Neural progenitor cell (in vitro differentiated cells): ENCODE data around the gene SNX21.

ENCODE experiments used
- CTCF ChIP-seq: fragments of 200-600 bp; sonication (generic); IDR thresholded peaks from 2 replicates; pipeline ENCODE4 v1.5.1; 2017; ENCODE audit warnings: antibody characterized with exemption, mild to moderate bottlenecking
- EZH2 ChIP-seq: fragments of 200-600 bp; sonication (generic); IDR thresholded peaks from 2 replicates; pipeline ENCODE4 v1.6.1; 2017; ENCODE audit warnings: antibody characterized with exemption, mild to moderate bottlenecking, moderate library complexity
- EZH2phosphoT487 ChIP-seq: fragments of 200-600 bp; sonication (generic); IDR thresholded peaks from 2 replicates; pipeline ENCODE4 v1.6.1; 2017; ENCODE audit warnings: antibody characterized with exemption

DNA sequence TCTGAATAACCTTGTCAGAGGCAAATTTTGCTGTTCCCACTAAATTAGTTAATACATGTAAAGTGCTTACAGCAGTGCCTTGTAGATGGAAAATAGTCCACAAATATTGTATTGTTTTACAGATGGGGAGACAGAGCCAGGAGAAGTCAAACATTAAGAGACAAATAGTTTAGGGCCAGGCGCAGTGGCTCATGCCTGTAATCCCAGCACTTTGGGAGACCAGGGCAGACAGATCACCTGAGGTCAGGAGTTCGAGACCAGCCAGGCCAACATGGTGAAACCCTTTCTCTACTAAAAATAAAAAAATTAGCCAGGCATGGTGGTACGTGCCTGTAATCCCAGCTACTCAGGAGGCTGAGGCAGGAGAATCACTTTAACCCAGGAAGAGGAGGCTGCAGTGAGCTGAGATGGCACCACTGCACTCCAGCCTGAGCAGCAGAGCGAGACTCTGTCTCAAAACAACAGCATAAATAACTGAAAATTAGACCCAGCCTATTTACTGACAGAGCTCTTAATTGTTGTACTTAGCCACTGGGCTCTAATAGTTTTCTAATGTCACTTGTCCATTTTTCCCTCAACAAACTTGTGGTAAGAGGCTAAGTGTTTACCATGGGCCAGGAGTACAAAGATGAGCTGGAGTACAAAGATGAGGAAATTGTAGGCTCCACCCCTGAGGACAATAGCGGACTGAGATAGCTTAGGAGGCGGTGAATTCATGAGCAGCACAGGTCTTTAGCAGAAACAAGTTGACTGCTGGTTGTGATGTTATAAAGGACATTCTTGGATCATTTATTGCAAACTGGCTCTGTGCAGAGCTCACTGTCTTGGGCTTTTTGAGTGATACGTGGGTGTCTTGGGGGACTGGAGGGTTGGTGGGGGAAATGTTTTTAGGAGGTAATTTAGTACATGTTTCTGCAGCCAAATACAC is 30.2 kb downstream of the SNX21 start:
- TF ChIP-seq CTCF = no peak
- TF ChIP-seq EZH2phosphoT487 = no peak
- no peak for TF ChIP-seq EZH2
